Activated T-helper 17 cell treated with anti-CD3 and anti-CD28 coated beads, Interleukin-2, amount 50 U/mL, for 72 hours (primary cell): ENCODE results near the gene HSPA2. TPM values are rescaled to one million over a fixed set of nuclear protein-coding genes. Genes with fewer than 3 reads are reported as not detected.
"Not testable (repeated sequence)": the region's sequence is repeated elsewhere in the genome, so short reads cannot be mapped to it uniquely, and the experiment has no call there.

Source experiments
- ATAC-seq: fragments of 150-1000 bp; cut with Tn5 transposase; replicated peaks from 2 replicates; pipeline ENCODE4 v1.10.0; 2021; ENCODE audit warnings: mild to moderate bottlenecking, moderate library complexity
- H3K27ac Mint-ChIP-seq: one replicate; pipeline ENCODE4 v1.8.0; 2022; ENCODE audit warnings: mixed read lengths
- H3K27me3 Mint-ChIP-seq: one replicate; pipeline ENCODE4 v1.8.0; 2022; ENCODE audit warnings: mixed read lengths
- H3K36me3 Mint-ChIP-seq: one replicate; pipeline ENCODE4 v1.8.0; 2022; ENCODE audit warnings: low read depth, mild to moderate bottlenecking, mixed read lengths
- H3K4me1 Mint-ChIP-seq: one replicate; pipeline ENCODE4 v1.8.0; 2022; ENCODE audit warnings: mixed read lengths
- H3K4me3 Mint-ChIP-seq: one replicate; pipeline ENCODE4 v1.8.0; 2022; ENCODE audit warnings: mild to moderate bottlenecking, mixed read lengths
- H3K9me3 Mint-ChIP-seq: one replicate; pipeline ENCODE4 v1.8.0; 2022; ENCODE audit warnings: mixed read lengths
- total RNA-seq, 2 donors: library from RNA; stranded (reverse); gene quantifications; one replicate each; pipeline ENCODE4 v1.2.3, GENCODE V29; 2022

HSPA2 gene
- total RNA-seq, 2 donors from 2014 or later, result 6.5 to 7.4 TPM

- no peak overlapping the region for H3K27ac Mint-ChIP-seq
- no peak overlapping the region for H3K4me3 Mint-ChIP-seq
- peaks cover 6% of the 10 kb centered on the region for H3K4me1 Mint-ChIP-seq
- no peaks in the 10 kb centered on the region for H3K36me3 Mint-ChIP-seq
- no peak for ATAC-seq
- H3K9me3 Mint-ChIP-seq, result no peaks in the 10 kb centered on the region
- H3K27me3 Mint-ChIP-seq, result no peaks in the 10 kb centered on the region
Measured at GRCh38 chr14:64563696-64564095, 23.2 kb downstream of the HSPA2 start.

DNA sequence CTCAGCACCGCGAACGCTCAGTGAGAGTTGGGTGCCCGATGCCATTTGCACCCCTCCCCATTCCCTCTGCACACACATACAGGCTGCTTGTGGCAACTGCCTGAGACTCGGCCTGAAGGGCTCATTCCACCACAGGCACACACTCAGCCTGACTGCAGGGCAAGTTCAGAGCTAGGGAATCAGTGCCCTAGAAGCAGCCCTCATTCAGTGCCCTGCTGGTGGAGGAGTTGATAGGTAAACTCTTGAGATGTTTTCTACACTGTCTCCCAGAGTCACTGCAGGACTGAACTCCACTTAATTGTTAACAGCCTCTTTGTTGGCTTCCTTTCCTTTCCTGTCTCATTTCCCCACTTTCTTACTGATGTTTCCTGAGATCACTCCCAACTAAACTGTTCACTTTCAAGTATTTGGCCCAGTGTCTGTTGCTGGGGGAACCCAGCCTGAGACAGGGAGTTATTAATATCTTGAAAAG is 26.1 kb downstream of the HSPA2 start:
- Mint-ChIP-seq H3K4me1 (no peaks in the 10 kb centered on the region), H3K36me3 (no peaks in the 10 kb centered on the region), H3K27ac (no peak overlapping the region), H3K4me3 (no peak overlapping the region), H3K9me3 (no peaks in the 10 kb centered on the region), H3K27me3 (no peaks in the 10 kb centered on the region)
- ATAC-seq, result no peak

GRCh38 chr14:64569138-64569631 is 28.6 kb downstream of the HSPA2 start:
- H3K27me3 Mint-ChIP-seq, result no peaks in the 10 kb centered on the region
- H3K36me3 Mint-ChIP-seq, result no peaks in the 10 kb centered on the region
- ATAC-seq, result no peak
- H3K9me3 Mint-ChIP-seq, result no peaks in the 10 kb centered on the region
- H3K27ac Mint-ChIP-seq, result no peak overlapping the region
- H3K4me1 Mint-ChIP-seq, result no peaks in the 10 kb centered on the region
- no peak overlapping the region for H3K4me3 Mint-ChIP-seq

DNA sequence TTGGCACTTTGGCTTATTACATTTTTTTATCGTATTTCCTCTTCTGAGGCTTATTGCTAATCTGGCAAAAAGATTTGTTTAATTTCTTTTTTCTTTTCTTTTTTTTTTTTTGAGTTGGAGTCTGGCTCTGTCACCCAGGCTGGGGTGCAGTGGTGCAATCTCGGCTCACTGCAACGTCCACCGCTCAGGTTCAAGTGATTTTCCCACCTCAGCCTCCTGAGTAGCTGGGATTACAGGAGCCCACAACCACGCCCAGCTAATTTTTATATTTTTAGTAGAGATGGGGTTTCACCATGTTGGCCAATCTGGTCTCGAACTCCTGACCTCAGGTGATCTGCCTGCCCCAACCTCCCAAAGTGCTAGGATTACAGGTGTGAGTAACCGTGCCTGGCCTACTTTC is 29.1 kb downstream of the HSPA2 start:
- H3K27me3 Mint-ChIP-seq, H3K4me1 Mint-ChIP-seq, H3K27ac Mint-ChIP-seq, H3K9me3 Mint-ChIP-seq, H3K4me3 Mint-ChIP-seq, ATAC-seq, H3K36me3 Mint-ChIP-seq: not testable (repeated sequence)

DNA sequence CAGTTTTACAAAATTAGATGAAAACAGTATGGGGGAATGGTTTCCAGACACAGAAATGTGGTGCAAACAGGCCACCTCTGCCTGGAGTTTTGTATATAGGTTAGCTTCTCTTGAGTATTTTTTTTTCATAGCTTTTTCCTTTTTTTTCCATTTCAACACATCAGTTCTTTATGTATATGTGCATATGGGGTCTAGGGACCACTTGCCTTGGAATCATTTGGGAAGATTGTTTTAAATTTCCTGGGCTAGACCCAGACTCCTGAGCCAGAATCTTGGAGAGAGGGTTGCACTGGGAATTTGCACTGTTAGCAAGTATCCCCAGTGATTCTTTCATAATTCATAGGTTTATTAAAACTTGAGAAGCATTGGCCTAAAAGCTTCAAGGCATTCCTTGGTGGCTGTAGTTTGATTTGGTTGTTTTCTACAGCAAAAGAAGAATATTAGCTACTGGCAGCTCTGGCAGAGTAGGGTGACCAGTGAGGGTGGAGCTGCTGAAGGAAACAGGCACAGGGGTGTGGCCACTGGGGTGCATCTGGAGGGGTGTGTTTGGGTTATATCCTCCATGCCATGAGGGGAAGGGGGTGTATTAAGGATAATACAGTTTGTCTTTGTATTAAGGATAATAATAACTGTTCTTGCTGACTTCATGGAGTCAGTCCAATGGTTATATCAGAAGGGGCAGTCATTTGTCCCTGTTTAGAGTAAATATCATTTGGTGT is 32.0 kb downstream of the HSPA2 start:
- H3K4me1 Mint-ChIP-seq, result no peaks in the 10 kb centered on the region
- no peak overlapping the region for H3K4me3 Mint-ChIP-seq
- no peak for ATAC-seq
- no peaks in the 10 kb centered on the region for H3K27me3 Mint-ChIP-seq
- H3K36me3 Mint-ChIP-seq, result no peaks in the 10 kb centered on the region
- H3K27ac Mint-ChIP-seq, result no peak overlapping the region
- no peaks in the 10 kb centered on the region for H3K9me3 Mint-ChIP-seq

DNA sequence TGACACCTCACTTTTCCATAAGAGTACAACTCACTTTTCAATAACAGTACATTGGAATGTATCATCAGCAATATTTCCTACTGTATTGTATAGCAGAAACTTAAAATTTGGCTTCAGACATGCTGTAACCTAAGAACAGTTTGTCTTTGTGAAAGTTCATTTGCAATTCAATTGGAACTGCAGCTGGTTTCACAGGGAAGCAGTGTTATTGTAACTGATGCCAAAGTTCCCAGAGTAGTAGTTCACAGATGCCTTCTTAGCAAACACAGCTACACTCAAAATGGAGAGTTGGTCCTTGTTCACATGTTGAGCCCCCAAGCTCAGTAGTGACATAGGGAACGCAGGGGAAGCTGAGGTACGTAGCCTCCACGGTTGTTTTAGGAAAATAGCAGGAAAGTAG is 32.6 kb downstream of the HSPA2 start:
- Mint-ChIP-seq H3K9me3 (no peaks in the 10 kb centered on the region), H3K27me3 (no peaks in the 10 kb centered on the region), H3K4me1 (no peaks in the 10 kb centered on the region), H3K4me3 (no peak overlapping the region), H3K27ac (no peak overlapping the region), H3K36me3 (no peaks in the 10 kb centered on the region)
- no peak for ATAC-seq

DNA sequence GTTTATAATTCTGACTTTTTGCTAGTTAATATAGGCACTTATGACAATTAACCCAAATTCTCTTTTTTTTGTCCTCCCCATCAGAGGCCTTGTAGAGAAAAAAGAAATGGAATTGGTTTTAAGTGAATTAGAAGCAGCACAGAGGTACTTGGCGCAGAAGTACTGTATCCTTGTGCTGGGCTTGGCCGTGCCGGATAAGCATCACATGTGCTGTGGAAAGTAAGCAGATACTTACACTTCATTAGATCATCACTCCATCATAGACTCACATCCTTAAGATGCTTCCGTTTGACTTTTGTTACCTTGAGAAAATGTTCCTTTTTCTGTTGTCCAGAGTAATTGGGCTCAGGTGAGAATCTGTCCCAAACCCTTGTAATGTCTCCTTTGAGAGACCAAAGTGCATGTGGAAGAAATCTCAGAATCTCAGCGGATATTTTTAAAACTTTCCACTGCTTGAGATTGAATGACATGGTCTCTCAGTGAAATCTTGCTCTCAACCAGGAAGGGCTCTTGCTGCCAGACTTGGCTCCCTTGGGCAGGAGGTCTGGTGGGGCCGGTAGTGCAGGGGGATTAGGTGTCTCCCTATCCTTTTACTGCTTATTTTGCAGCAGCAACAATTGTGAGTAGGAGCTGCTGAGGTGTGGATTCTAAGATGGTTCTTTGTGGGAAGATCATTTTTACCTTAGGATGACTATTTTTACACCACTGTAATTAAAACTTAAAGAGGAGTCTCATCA is 34.0 kb downstream of the HSPA2 start:
- no peak for ATAC-seq
- no peak overlapping the region for H3K4me3 Mint-ChIP-seq
- H3K27me3 Mint-ChIP-seq, result no peaks in the 10 kb centered on the region
- no peaks in the 10 kb centered on the region for H3K9me3 Mint-ChIP-seq
- H3K4me1 Mint-ChIP-seq, result no peaks in the 10 kb centered on the region
- H3K36me3 Mint-ChIP-seq, result no peaks in the 10 kb centered on the region
- H3K27ac Mint-ChIP-seq, result no peak overlapping the region

- Mint-ChIP-seq H3K4me3 (no peak overlapping the region), H3K27ac (no peak overlapping the region), H3K27me3 (no peaks in the 10 kb centered on the region), H3K4me1 (no peaks in the 10 kb centered on the region), H3K36me3 (no peaks in the 10 kb centered on the region), H3K9me3 (no peaks in the 10 kb centered on the region)
- no peak for ATAC-seq
Measured at GRCh38 chr14:64577211-64577610, 36.7 kb downstream of the HSPA2 start.

DNA sequence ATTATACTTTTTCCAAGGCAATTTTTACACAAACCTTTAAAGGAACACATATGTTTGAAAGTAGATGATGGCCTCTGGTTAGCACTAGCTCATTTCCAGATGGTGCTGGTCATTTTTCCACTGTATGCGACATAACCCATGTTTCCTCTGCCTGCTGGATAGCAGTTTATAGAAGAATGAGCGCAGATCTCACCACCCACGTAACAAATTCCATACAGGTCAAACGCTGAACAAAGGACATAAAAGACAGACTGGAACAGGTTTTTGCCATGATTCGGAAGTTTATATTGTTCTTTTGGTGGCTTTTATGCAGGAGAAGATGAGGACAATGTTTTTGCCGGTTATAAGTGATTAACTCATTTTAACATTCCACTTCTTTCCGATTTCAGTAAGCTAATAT is 39.9 kb downstream of the HSPA2 start:
- Mint-ChIP-seq H3K36me3 (no peaks in the 10 kb centered on the region), H3K27ac (no peak overlapping the region), H3K4me1 (no peaks in the 10 kb centered on the region)

GRCh38 chr14:64581363-64581762 is 40.8 kb downstream of the HSPA2 start:
- Mint-ChIP-seq H3K4me3 (no peak overlapping the region), H3K27ac (no peak overlapping the region), H3K4me1 (no peaks in the 10 kb centered on the region), H3K27me3 (no peaks in the 10 kb centered on the region), H3K36me3 (no peaks in the 10 kb centered on the region), H3K9me3 (no peaks in the 10 kb centered on the region)
- ATAC-seq, result no peak

More for the DNA sequence above, 39.9 kb downstream of the HSPA2 start:
- Mint-ChIP-seq H3K27me3 (no peaks in the 10 kb centered on the region), H3K9me3 (no peaks in the 10 kb centered on the region), H3K4me3 (no peak overlapping the region)
- ATAC-seq, result no peak

DNA sequence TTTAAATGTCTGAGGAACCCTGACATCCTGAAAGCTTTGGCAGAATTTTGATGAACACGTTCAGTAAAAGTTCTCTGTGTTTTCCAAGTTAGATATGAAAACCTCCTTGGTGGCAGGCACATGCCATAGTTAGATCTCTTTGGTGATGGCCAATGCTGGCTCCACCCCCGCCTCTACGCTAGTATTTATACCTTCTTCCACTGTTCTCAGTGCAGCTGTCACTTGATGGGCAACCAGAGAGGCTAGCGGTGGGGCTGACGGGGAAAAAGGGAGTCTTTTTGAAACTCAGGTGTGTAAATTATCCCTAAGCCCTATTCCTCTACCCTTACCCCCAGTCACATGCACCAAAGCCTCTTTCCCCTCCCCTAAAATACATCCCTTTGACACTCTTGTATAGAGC is 41.3 kb downstream of the HSPA2 start:
- no peaks in the 10 kb centered on the region for H3K9me3 Mint-ChIP-seq
- no peaks in the 10 kb centered on the region for H3K27me3 Mint-ChIP-seq
- no peak overlapping the region for H3K4me3 Mint-ChIP-seq
- no peak overlapping the region for H3K27ac Mint-ChIP-seq
- H3K4me1 Mint-ChIP-seq, result no peaks in the 10 kb centered on the region
- H3K36me3 Mint-ChIP-seq, result no peaks in the 10 kb centered on the region
- no peak for ATAC-seq

GRCh38 chr14:64584190-64584589 is 43.6 kb downstream of the HSPA2 start:
- no peaks in the 10 kb centered on the region for H3K9me3 Mint-ChIP-seq
- no peaks in the 10 kb centered on the region for H3K27me3 Mint-ChIP-seq
- ATAC-seq, result no peak
- no peaks in the 10 kb centered on the region for H3K36me3 Mint-ChIP-seq
- no peak overlapping the region for H3K27ac Mint-ChIP-seq
- no peak overlapping the region for H3K4me3 Mint-ChIP-seq
- H3K4me1 Mint-ChIP-seq, result no peaks in the 10 kb centered on the region

- H3K27ac Mint-ChIP-seq, result no peak overlapping the region
- no peak for ATAC-seq
- H3K27me3 Mint-ChIP-seq, result no peaks in the 10 kb centered on the region
- H3K4me1 Mint-ChIP-seq, result no peaks in the 10 kb centered on the region
- no peaks in the 10 kb centered on the region for H3K36me3 Mint-ChIP-seq
- no peaks in the 10 kb centered on the region for H3K9me3 Mint-ChIP-seq
- no peak overlapping the region for H3K4me3 Mint-ChIP-seq
Measured at GRCh38 chr14:64591809-64592208, 51.3 kb downstream of the HSPA2 start.
